CD8-positive, alpha-beta memory T cell (primary cell): ENCODE data around the gene SNX15. TPM values are rescaled to one million over a fixed set of nuclear protein-coding genes. Genes with fewer than 3 reads are reported as not detected.
"Not testable (repeated sequence)": the region's sequence is repeated elsewhere in the genome, so short reads cannot be mapped to it uniquely, and the experiment has no call there.

Experiments
- CTCF ChIA-PET: fragments of 350-600 bp; sonication (Branson Sonifier 250); formaldehyde crosslinking; loops from one replicate; lab custom pipeline; 2021; ENCODE audit warnings: antibody characterized with exemption; lab: Charles Lee
- POLR2A ChIA-PET: fragments of 350-600 bp; sonication (Branson Sonifier 250); formaldehyde crosslinking; loops from one replicate; lab custom pipeline; 2021; ENCODE audit warnings: antibody characterized with exemption; lab: Charles Lee
- DNase-seq, 5 donors: peaks; one replicate each; pipeline versions ENCODE4 v3.0.0 to v3.0.0-alpha.2; 2020 to 2022; ENCODE audit warnings: mixed read lengths in 1 of 5
- H3K27ac ChIP-seq: one replicate; pipeline ENCODE4 v1.7.0; 2013; ENCODE audit warnings: low read depth, mild to moderate bottlenecking, low read length, moderate library complexity
- H3K27me3 ChIP-seq: 2 replicates; pipeline ENCODE4 v1.7.0; 2013; ENCODE audit warnings: low read length, mild to moderate bottlenecking; ENCODE audit not compliant: insufficient read depth, poor library complexity, severe bottlenecking
- H3K36me3 ChIP-seq: 2 replicates; pipeline ENCODE4 v1.7.0; 2013; ENCODE audit warnings: mild to moderate bottlenecking, low read length, moderate library complexity; ENCODE audit not compliant: insufficient read depth
- H3K4me1 ChIP-seq: 2 replicates; pipeline ENCODE4 v1.7.0; 2013; ENCODE audit warnings: mild to moderate bottlenecking, low read length, moderate library complexity; ENCODE audit not compliant: insufficient read depth
- H3K4me3 ChIP-seq: 2 replicates; pipeline ENCODE4 v1.7.0; 2013; ENCODE audit warnings: mild to moderate bottlenecking, low read length
- H3K9me3 ChIP-seq: 2 replicates; pipeline ENCODE4 v1.7.0; 2013; ENCODE audit warnings: mild to moderate bottlenecking, low read length
- H3K27ac Mint-ChIP-seq, 8 donors: one replicate each; pipeline ENCODE4 v1.8.0; 2020 to 2021; ENCODE audit warnings: mixed read lengths in 8 of 8, mild to moderate bottlenecking in 6 of 8, inconsistent platforms in 3 of 8, moderate library complexity in 3 of 8
- H3K27me3 Mint-ChIP-seq, 2 donors: one replicate each; pipeline ENCODE4 v1.8.0; 2020 to 2021; ENCODE audit warnings: mixed read lengths in 2 of 2, mild to moderate bottlenecking in 1 of 2, moderate library complexity in 1 of 2
- H3K36me3 Mint-ChIP-seq, 3 donors: one replicate each; pipeline ENCODE4 v1.8.0; 2020 to 2021; ENCODE audit warnings: mixed read lengths in 3 of 3, inconsistent platforms in 1 of 3, mild to moderate bottlenecking in 1 of 3
- H3K4me1 Mint-ChIP-seq, 3 donors: one replicate each; pipeline ENCODE4 v1.8.0; 2020 to 2021; ENCODE audit warnings: mixed read lengths in 3 of 3, inconsistent platforms in 1 of 3, mild to moderate bottlenecking in 1 of 3
- H3K4me3 Mint-ChIP-seq, 7 donors: one replicate each; pipeline ENCODE4 v1.8.0; 2020 to 2021; ENCODE audit warnings: mixed read lengths in 7 of 7, mild to moderate bottlenecking in 6 of 7, moderate library complexity in 4 of 7, inconsistent platforms in 2 of 7
- H3K9me3 Mint-ChIP-seq, 5 donors: one replicate each; pipeline ENCODE4 v1.8.0; 2020 to 2022; ENCODE audit warnings: mixed read lengths in 5 of 5, mild to moderate bottlenecking in 3 of 5, moderate library complexity in 2 of 5, inconsistent platforms in 1 of 5
- polyA plus RNA-seq: library from polyadenylated mRNA; unstranded; fragments of 300-500 nt; fragmentation: Illumina TruSeq; gene quantifications from one replicate; pipeline ENCODE4 v1.2.3, GENCODE V29; 2021
- total RNA-seq, 2 experiments: library from RNA; stranded (reverse); gene quantifications; one replicate each; pipeline ENCODE4 v1.2.3, GENCODE V29; 2021

SNX15 gene, protein sequence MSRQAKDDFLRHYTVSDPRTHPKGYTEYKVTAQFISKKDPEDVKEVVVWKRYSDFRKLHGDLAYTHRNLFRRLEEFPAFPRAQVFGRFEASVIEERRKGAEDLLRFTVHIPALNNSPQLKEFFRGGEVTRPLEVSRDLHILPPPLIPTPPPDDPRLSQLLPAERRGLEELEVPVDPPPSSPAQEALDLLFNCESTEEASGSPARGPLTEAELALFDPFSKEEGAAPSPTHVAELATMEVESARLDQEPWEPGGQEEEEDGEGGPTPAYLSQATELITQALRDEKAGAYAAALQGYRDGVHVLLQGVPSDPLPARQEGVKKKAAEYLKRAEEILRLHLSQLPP
- total RNA-seq = 10 to 100 TPM; 18.3 to 21.6 TPM
- 16.4 TPM for polyA plus RNA-seq

DNA sequence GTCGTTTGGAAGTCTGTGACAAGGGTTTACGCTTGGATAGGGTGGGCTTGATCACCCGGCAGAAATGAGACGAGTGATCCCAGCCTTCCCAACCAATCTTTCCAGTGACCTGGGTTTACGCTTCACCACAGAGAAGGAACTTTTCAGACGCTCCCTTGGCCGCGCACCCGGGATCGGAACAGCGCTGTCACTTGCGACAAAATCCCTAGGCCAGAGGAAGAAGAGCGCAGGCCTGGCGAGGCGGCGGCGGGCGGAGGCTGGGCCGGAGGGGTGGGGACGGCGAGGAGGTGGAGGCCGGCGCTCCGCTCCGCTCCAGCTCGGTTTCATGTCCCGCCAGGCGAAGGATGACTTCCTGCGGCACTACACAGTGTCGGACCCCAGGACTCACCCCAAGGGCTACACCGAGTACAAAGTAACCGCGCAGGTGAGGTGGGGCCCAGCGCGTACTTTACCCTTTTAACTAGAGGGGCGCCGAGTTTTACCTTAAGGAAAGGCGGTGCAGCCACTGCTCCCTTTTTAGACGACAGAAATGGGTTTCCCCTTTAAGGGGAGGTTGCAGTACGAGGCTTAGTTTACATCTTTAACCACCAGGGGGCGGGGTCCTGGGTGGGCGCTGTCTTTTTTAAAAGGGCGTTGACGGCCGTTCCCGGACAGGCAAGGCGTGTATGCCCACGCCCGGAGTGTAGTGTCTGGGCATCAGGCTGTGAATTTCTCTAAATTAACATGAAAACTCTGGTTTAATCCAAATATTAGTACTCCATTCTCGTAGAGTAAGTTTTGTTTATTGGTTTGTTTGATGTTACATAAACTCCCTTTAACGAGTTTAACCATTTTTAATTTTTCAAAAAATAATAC, at the start of gene SNX15:
SNX15 (plus strand) TSS at position 227 of the 855 bp plus-strand sequence; CDS start at position 326, 99 bp downstream.
- H3K27me3 Mint-ChIP-seq = no peaks in the 10 kb centered on the region
- H3K4me1 ChIP-seq = peaks cover 17% of the 10 kb centered on the region
- peak within 1 kb of the TSS; percentile 81 to 96 (median 92) for H3K27ac Mint-ChIP-seq
- H3K4me1 Mint-ChIP-seq = peaks cover 20 to 24% (median 21%) of the 10 kb centered on the region in 3 donors
- H3K9me3 Mint-ChIP-seq = no peaks in the 10 kb centered on the region
- CTCF ChIA-PET = interaction anchor here (1.0 to 2.4 kb wide), 6 partner anchors 11 to 154 kb away, joined by 3 to 11 read pairs (median 4); partner anchors contain the start of genes ARL2 and CAPN1
- peaks cover 0 to 9% (median 0%) of the 10 kb centered on the region in 3 donors for H3K36me3 Mint-ChIP-seq
- peak; percentile 83 to 94 (median 92) for DNase-seq
- no peaks in the 10 kb centered on the region for H3K27me3 ChIP-seq
- H3K27ac ChIP-seq = peak within 1 kb of the TSS; percentile 52
- POLR2A ChIA-PET = interaction anchor here (3.0 kb wide), 1 partner anchor 13 kb away, joined by 14 read pairs; the partner anchor contains the start of gene SAC3D1
- H3K36me3 ChIP-seq = peaks cover 7% of the 10 kb centered on the region
- peak within 1 kb of the TSS; percentile 51 for H3K4me3 ChIP-seq
- H3K4me3 Mint-ChIP-seq = peak within 1 kb of the TSS; percentile 53 to 92 (median 83)
- H3K9me3 ChIP-seq = no peaks in the 10 kb centered on the region

DNA sequence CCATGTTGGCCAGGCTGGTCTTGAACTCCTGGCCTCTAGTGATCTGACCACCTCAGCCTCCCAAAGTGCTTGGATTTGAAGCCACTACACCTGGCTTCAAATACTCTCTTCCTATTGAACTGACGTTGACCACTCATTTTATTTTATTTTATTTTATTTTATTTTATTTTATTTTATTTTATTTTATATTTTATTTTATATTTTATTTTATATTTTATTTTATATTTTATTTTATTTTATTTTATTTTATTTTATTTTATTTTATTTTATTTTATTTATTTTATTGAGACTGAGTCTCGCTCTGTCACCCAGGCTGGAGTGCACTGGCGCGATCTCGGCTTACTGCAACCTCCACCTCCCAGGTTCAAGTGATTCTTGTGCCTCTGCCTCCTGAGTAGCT, 43.9 kb upstream of the SNX15 start:
- H3K27me3 ChIP-seq, H3K4me3 Mint-ChIP-seq, H3K9me3 Mint-ChIP-seq, DNase-seq, H3K9me3 ChIP-seq, H3K36me3 Mint-ChIP-seq, H3K27ac ChIP-seq, CTCF ChIA-PET, H3K36me3 ChIP-seq, H3K4me1 Mint-ChIP-seq, H3K27ac Mint-ChIP-seq, H3K4me3 ChIP-seq, H3K4me1 ChIP-seq: not testable (repeated sequence)
- peaks cover 7 to 12% of the 10 kb centered on the region in 2 donors for H3K27me3 Mint-ChIP-seq
- POLR2A ChIA-PET = interaction anchor here (0.5 kb wide), 1 partner anchor 83 kb away, joined by 3 read pairs; no protein-coding TSS in a partner anchor

DNA sequence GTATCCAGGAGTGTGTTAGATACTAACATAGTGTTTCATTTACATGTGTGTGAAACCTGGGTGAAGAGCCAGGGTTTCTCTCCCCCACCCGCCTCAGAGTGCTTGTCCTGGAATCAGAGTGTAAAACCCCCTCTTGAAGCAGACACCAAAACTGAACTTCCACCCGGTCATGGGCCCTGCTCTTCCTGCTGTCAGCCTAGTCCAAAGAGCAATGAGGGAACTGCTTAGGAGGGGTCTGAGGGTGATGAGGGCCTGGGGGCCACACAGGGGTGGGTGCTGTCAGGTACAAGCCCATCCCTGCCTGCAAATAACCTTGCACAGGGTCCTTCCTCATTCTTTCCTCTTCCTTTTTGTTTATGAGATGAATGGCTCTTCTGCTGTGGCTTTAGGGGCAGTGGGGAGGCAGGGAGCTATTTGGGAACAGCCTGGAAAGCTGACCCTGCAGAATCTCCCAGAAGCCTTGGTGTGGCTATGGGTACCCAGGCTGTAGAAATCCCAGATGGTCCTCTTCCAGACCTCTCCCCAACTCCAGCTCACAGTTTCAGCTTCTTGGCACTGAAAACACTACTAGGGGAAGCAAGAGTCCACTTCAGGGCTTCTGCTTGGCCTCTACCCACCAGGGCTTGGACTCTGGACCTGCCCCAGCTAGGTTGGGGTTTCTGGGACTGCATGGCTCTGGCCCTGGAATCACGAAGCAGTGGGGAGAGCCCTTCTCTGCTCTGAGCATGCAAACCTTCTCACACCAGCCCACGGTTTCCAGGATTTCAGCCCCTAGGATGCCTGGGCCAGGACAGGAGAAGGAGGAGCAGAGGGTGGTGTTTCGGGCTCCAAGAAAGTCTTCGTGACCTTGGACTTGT, 39.0 kb upstream of the SNX15 start:
- Mint-ChIP-seq H3K9me3 (no peaks in the 10 kb centered on the region), H3K4me1 (peaks cover 5 to 8% (median 7%) of the 10 kb centered on the region in 3 donors), H3K27me3 (peaks cover 7 to 12% of the 10 kb centered on the region in 2 donors), H3K36me3 (no peaks in the 10 kb centered on the region), H3K27ac (peak overlapping the region in 1 of 8 donors; percentile 54), H3K4me3 (peak overlapping the region in 1 of 7 donors; percentile 6)
- Histone ChIP-seq H3K27me3 (no peaks in the 10 kb centered on the region), H3K4me1 (peaks cover 7% of the 10 kb centered on the region), H3K36me3 (no peaks in the 10 kb centered on the region), H3K9me3 (no peaks in the 10 kb centered on the region), H3K4me3 (no peak overlapping the region), H3K27ac (no peak overlapping the region)
- ChIA-PET CTCF (interaction anchor here (0.7 kb wide), 1 partner anchor 25 kb away, joined by 3 read pairs; no protein-coding TSS in a partner anchor), POLR2A (no interaction called here)
- no peak for DNase-seq

DNA sequence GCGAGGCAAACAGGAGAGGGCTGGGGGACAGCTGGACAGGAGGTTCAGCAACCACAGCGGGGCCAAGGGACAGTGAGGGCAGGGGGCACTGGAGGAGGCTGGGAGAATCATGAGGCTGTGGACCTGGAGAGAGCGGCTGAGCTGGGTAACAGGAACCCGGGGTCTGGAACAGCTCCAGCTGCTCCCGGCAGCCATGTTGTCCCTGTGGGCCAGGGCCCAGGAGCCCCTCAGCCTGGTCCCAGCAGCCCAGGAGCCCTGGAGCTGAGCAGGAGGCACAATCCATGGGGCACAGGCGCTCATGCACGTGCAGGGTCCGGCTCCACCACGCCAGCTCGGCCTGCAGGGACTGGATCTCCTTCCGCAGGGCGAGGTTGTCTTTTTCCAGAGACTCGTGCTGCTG, 37.8 kb upstream of the SNX15 start:
- no peak overlapping the region for H3K4me3 Mint-ChIP-seq
- ChIA-PET POLR2A (no interaction called here), CTCF (no interaction called here)
- Histone ChIP-seq H3K36me3 (no peaks in the 10 kb centered on the region), H3K4me3 (no peak overlapping the region), H3K27me3 (no peaks in the 10 kb centered on the region), H3K27ac (no peak overlapping the region), H3K9me3 (no peaks in the 10 kb centered on the region), H3K4me1 (peaks cover 7% of the 10 kb centered on the region)
- DNase-seq = no peak
- H3K27me3 Mint-ChIP-seq = peaks cover 7 to 13% of the 10 kb centered on the region in 2 donors
- H3K36me3 Mint-ChIP-seq = no peaks in the 10 kb centered on the region
- no peaks in the 10 kb centered on the region for H3K9me3 Mint-ChIP-seq
- H3K4me1 Mint-ChIP-seq = peaks cover 5 to 8% (median 7%) of the 10 kb centered on the region in 3 donors
- H3K27ac Mint-ChIP-seq = peak overlapping the region in 2 of 8 donors; percentile 11 to 50

DNA sequence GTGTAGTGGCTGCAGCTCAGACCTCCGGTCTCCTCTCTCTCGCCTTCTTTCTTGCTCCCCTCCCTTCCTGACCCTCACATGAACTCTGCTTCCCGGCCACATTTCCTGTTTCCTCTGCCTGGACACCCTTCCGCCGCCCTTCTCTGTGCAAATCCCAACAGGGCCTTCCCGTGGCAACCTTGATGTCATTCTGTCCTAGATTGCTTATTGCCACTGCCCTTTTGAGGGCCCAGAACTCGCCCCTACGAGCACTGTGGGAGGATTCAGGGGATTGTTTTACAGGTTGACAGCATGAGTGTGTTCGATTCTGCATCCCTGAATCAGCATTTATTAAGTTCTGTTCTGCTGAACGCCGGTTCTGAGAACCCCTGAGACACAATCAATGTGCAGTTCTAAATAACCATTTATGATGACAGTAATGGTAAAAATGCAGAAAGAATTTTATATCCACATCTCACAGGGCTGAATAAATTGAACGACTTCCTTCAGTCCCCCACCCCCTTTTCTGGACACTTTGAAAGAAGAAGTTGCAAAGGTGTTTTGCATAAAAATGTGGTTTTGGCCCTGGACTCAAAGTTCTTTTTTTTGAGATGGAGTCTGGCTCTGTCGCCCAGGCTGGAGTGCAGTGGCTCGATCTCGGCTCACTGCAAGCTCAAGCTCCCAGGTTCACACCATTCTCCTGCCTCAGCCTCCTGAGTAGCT, 36.9 kb upstream of the SNX15 start:
- H3K36me3 Mint-ChIP-seq = no peaks in the 10 kb centered on the region
- H3K4me1 ChIP-seq = peaks cover 7% of the 10 kb centered on the region
- no peak overlapping the region for H3K4me3 ChIP-seq
- CTCF ChIA-PET = no interaction called here
- no peaks in the 10 kb centered on the region for H3K9me3 Mint-ChIP-seq
- H3K36me3 ChIP-seq = no peaks in the 10 kb centered on the region
- peaks cover 3 to 12% of the 10 kb centered on the region in 2 donors for H3K27me3 Mint-ChIP-seq
- peaks cover 5 to 8% (median 7%) of the 10 kb centered on the region in 3 donors for H3K4me1 Mint-ChIP-seq
- H3K9me3 ChIP-seq = no peaks in the 10 kb centered on the region
- DNase-seq = no peak
- POLR2A ChIA-PET = no interaction called here
- peak overlapping the region in 2 of 7 donors; percentile 17 to 33 for H3K4me3 Mint-ChIP-seq
- H3K27ac ChIP-seq = peak overlapping the region; percentile 16
- no peaks in the 10 kb centered on the region for H3K27me3 ChIP-seq
- H3K27ac Mint-ChIP-seq = peak overlapping the region in 3 of 8 donors; percentile 5 to 79 (median 14)

DNA sequence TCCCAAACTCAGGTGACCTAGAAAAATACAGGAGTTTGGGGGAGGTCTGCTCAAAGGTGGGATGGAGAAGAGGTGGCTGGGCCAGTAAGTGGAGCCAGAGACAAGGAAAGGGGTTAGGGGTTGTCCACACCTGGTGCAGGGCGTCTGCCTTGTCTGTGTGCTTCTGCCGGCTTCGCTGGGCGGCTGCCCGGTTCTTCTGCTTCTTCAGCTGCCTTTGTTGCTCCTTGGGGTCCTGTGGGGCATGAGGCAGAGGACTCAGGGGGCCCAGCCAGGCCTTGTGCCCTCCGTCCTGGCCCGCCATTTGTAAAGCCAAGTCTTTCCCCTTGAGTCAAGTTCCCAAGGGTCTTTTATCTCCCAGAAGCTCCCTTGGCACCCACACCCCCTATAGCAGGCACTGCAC, 32.9 kb upstream of the SNX15 start:
- Mint-ChIP-seq H3K9me3 (no peaks in the 10 kb centered on the region), H3K27me3 (peaks cover 0 to 6% of the 10 kb centered on the region in 2 donors), H3K27ac (peak overlapping the region in 1 of 8 donors; percentile 22), H3K4me3 (no peak overlapping the region), H3K36me3 (no peaks in the 10 kb centered on the region), H3K4me1 (peaks cover 9 to 19% (median 14%) of the 10 kb centered on the region in 3 donors)
- peaks cover 16% of the 10 kb centered on the region for H3K4me1 ChIP-seq
- H3K4me3 ChIP-seq = no peak overlapping the region
- H3K27ac ChIP-seq = no peak overlapping the region
- H3K27me3 ChIP-seq = no peaks in the 10 kb centered on the region
- H3K36me3 ChIP-seq = no peaks in the 10 kb centered on the region
- CTCF ChIA-PET = no interaction called here
- DNase-seq = no peak
- H3K9me3 ChIP-seq = no peaks in the 10 kb centered on the region
- POLR2A ChIA-PET = no interaction called here

DNA sequence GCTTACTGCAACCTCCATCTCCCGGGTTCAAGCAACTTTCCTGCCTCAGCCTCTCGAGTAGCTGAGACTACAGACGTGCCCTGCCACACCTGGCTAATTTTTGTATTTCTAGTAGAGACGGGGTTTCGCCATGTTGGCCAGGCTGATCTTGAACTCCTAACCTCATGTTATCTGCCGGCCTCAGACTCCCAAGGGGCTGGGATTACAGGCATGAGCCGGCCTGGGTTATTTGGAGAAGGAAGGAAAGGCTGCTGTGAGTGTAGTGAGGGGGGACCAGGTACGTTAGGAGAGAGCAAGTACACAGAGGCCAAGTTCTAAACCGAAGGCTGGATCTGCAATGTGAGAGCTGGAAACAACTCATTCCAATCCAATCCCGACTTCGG, 30.9 kb upstream of the SNX15 start:
- no peaks in the 10 kb centered on the region for H3K9me3 ChIP-seq
- peak overlapping the region; percentile 35 for H3K27ac ChIP-seq
- Mint-ChIP-seq H3K4me1 (peaks cover 5 to 12% (median 6%) of the 10 kb centered on the region in 3 donors), H3K4me3 (no peak overlapping the region), H3K9me3 (no peaks in the 10 kb centered on the region), H3K36me3 (no peaks in the 10 kb centered on the region), H3K27ac (peak overlapping the region in 1 of 8 donors; percentile 29), H3K27me3 (peaks cover 0 to 7% of the 10 kb centered on the region in 2 donors)
- ChIA-PET CTCF (interaction anchor here (1.7 kb wide), 1 partner anchor 17 kb away, joined by 5 read pairs; no protein-coding TSS in a partner anchor), POLR2A (interaction anchor here (0.7 kb wide), 1 partner anchor 17 kb away, joined by 3 read pairs; no protein-coding TSS in a partner anchor)
- no peaks in the 10 kb centered on the region for H3K27me3 ChIP-seq
- H3K4me1 ChIP-seq = peaks cover 9% of the 10 kb centered on the region
- H3K36me3 ChIP-seq = no peaks in the 10 kb centered on the region
- no peak overlapping the region for H3K4me3 ChIP-seq
- DNase-seq = no peak
